ENCODE measurements around the gene SUSD1. TPM values are rescaled to one million over a fixed set of nuclear protein-coding genes. Genes with fewer than 3 reads are reported as not detected.

SUSD1 gene
- total and polyA plus RNA-seq, 8 donors: 1.6 to 50.4 (median 21.1) TPM

DNA sequence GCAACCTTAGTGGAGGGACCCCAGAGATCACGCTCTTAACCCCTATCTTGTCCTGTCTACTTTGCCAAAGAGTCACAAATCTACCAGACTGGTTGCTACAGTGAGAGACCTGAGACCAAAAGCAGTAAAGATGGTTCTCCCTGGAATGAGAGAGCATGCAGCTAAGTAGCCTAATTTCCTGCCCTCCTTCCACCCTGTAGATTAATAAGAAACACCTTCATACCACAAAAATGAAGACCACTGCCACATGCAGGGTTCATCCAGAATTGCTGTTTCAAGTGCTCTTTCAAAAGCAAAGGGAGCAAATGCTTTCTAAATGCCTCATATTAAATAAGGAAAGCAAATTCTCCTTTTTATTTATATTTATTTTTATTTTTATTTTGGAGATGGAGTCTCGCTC lies 159.4 kb downstream of the SUSD1 start:
- Histone ChIP-seq H3K4me1 (peaks cover 19 to 39% (median 22%) of the 10 kb centered on the region in 4 donors), H3K36me3 (no peaks in the 10 kb centered on the region), H3K9me3 (no peaks in the 10 kb centered on the region), H3K4me3 (no peak overlapping the region), H3K27me3 (no peaks in the 10 kb centered on the region), H3K27ac (no peak overlapping the region)
- 48 to 95% (median 73%) methylated on average over 2 of the region's 2 CpGs for WGBS, 5 donors
- TF ChIP-seq EP300 (IDR thresholded peaks at IDR 0.05) (no peak), POLR2A (IDR thresholded peaks at IDR 0.05) (no peak), POLR2AphosphoS5 (IDR thresholded peaks at IDR 0.05) (no peak)
- TF ChIP-seq, protein P1, sequence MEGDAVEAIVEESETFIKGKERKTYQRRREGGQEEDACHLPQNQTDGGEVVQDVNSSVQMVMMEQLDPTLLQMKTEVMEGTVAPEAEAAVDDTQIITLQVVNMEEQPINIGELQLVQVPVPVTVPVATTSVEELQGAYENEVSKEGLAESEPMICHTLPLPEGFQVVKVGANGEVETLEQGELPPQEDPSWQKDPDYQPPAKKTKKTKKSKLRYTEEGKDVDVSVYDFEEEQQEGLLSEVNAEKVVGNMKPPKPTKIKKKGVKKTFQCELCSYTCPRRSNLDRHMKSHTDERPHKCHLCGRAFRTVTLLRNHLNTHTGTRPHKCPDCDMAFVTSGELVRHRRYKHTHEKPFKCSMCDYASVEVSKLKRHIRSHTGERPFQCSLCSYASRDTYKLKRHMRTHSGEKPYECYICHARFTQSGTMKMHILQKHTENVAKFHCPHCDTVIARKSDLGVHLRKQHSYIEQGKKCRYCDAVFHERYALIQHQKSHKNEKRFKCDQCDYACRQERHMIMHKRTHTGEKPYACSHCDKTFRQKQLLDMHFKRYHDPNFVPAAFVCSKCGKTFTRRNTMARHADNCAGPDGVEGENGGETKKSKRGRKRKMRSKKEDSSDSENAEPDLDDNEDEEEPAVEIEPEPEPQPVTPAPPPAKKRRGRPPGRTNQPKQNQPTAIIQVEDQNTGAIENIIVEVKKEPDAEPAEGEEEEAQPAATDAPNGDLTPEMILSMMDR (IDR thresholded peaks at IDR 0.05): no peak
- DNase-seq: no peak
- intact Hi-C loops (cut with DNase I; ENCODE audit: low total_unique reads): no loop called here

DNA sequence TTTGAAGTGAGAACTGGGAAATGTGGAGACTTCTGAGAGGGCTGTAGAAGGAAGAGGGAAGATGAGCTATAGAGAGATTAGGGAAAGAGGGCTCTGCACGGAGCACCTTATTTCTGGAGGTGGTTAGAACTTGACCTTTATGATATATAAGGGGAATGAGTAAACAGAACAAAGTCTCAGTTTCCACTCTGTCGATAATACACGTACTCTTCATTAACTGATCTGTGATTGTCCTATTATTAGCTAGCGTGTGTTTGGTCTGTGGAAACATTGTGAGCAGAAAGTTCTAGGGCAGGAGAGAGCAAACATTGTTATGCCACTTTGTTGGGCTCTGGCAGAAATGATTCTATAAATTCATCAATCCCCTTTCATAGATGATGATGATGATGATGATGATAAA lies 159.9 kb downstream of the SUSD1 start:
- intact Hi-C loops (cut with DNase I; ENCODE audit: low total_unique reads): no loop called here
- 34 to 67% (median 52%) methylated on average over 4 of the region's 4 CpGs for WGBS, 5 donors
- H3K4me3 ChIP-seq: no peak overlapping the region
- TF ChIP-seq, protein P1 (IDR thresholded peaks at IDR 0.05): no peak
- TF ChIP-seq EP300 (IDR thresholded peaks at IDR 0.05) (no peak), POLR2AphosphoS5 (IDR thresholded peaks at IDR 0.05) (no peak), POLR2A (IDR thresholded peaks at IDR 0.05) (no peak)
- no peak for DNase-seq
- H3K36me3 ChIP-seq: no peaks in the 10 kb centered on the region
- no peak overlapping the region for H3K27ac ChIP-seq
- no peaks in the 10 kb centered on the region for H3K9me3 ChIP-seq
- peaks cover 19 to 37% (median 20%) of the 10 kb centered on the region in 4 donors for H3K4me1 ChIP-seq
- no peaks in the 10 kb centered on the region for H3K27me3 ChIP-seq

DNA sequence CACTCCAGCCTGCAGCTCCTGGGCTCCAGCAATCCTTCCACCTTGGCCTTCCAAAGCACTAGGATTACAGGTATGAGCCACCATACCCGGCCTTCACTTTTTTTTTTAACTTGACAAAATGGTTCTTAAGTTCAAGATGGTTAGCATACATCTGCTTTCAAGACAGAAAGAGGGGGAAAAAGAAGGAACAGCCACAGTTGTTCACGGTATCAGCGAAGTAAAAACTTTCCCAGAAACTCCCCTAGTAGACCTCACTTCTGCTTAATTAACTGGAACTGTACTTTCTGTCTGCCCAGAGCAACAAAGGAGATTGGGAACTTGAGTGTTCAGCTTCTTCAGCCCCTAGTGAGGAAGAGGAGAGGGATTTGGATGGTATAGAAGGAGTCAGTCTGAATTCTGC lies 161.8 kb downstream of the SUSD1 start:
- Histone ChIP-seq H3K27ac (peak overlapping the region in 4 of 5 donors; percentile 73 to 83 (median 78)), H3K9me3 (no peaks in the 10 kb centered on the region), H3K4me3 (no peak overlapping the region), H3K36me3 (no peaks in the 10 kb centered on the region), H3K4me1 (peaks cover 19 to 35% (median 20%) of the 10 kb centered on the region in 4 donors), H3K27me3 (no peaks in the 10 kb centered on the region)
- intact Hi-C loops (cut with DNase I; ENCODE audit: low total_unique reads): no loop called here
- TF ChIP-seq, protein P1 (IDR thresholded peaks at IDR 0.05): no peak
- no peak for TF ChIP-seq POLR2AphosphoS5 (IDR thresholded peaks at IDR 0.05)
- TF ChIP-seq POLR2A (IDR thresholded peaks at IDR 0.05): no peak
- no peak for TF ChIP-seq EP300 (IDR thresholded peaks at IDR 0.05)
- WGBS, 5 donors: 82 to 94% (median 92%) methylated on average over 3 of the region's 3 CpGs
- no peak for DNase-seq

DNA sequence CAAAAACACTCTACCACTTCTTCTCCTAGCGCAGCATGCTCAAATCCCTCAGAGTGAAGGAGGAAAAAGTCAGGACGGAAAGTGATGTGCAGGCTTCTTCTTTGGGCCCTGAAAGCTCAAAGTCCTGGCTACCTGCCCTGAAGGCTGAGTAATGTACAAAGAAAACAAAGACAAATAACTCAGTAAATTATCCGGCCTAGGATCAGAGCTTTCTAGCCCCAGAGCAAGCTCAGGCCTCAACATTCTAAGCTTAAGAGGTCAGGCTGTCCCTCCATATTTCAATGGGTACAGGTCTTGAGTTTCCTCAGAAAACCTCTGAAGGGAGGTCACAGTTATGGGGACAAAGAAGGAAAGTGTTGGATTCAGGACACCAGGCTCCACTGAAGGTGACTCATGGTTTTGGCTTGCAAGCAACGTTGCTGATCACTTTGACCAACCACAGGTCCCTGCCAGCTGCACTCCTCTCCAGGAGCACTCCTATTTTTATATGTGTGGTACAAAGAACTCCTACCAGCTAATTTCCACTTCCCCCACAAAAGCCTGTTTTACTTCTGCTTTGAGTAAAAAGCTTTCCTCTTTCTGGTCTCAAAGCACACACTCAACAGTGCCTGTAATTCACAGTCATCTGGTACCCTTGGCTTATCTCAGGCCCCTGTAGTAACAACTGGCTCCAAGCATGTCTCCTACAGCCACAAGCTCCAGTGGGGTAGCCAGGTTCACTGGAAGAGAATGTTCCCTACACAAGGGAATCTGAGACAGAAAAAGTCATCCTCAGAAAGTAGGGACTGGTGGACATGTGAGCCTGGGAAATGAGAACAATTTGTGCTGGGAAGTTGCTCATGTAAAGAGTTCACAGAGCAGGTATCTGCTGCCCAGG lies 162.8 kb downstream of the SUSD1 start:
- intact Hi-C loops (cut with DNase I; ENCODE audit: low total_unique reads): no loop called here
- TF ChIP-seq EP300 (IDR thresholded peaks at IDR 0.05) (no peak), POLR2AphosphoS5 (IDR thresholded peaks at IDR 0.05) (peak in 2 of 3 donors; percentile 14 to 20)

More for the DNA sequence above, 162.8 kb downstream of the SUSD1 start:
- H3K27me3 ChIP-seq: no peaks in the 10 kb centered on the region
- no peaks in the 10 kb centered on the region for H3K9me3 ChIP-seq
- no peaks in the 10 kb centered on the region for H3K36me3 ChIP-seq
- H3K4me3 ChIP-seq: no peak overlapping the region
- WGBS, 5 donors: 28 to 36% (median 34%) methylated on average over 4 of the region's 4 CpGs
- peak; percentile 60 to 75 for DNase-seq
- H3K27ac ChIP-seq: peak overlapping the region; percentile 73 to 85 (median 81)
- peaks cover 19 to 35% (median 22%) of the 10 kb centered on the region in 4 donors for H3K4me1 ChIP-seq

Measured in stomach (tissue), 9 donors.